Esophagus muscularis mucosa (tissue), 4 donors: ENCODE measurements around the gene IL6. TPM values are rescaled to one million over a fixed set of nuclear protein-coding genes. Genes with fewer than 3 reads are reported as not detected.

Experiments
- DNase-seq: peaks from one replicate; pipeline ENCODE4 v3.0.0-alpha.2; 2017; ENCODE audit errors: extremely low spot score
- H3K27ac ChIP-seq, 4 donors: fragments of 200-600 bp; sonication (generic); replicated peaks in 1 of 4; 1 replicate in 3 of 4; 2 replicates in 1 of 4; pipeline ENCODE4 v1.5.1; 2016 to 2019; ENCODE audit warnings: mild to moderate bottlenecking in 1 of 4
- H3K27me3 ChIP-seq, 4 donors: fragments of 200-600 bp; sonication (generic); one replicate each; pipeline versions ENCODE4 v1.5.1 to v1.6.0; 2016 to 2019
- H3K36me3 ChIP-seq, 4 donors: fragments of 200-600 bp; sonication (generic); one replicate each; pipeline ENCODE4 v1.5.1; 2016 to 2019
- H3K4me1 ChIP-seq, 4 donors: fragments of 200-600 bp; sonication (generic); one replicate each; pipeline ENCODE4 v1.5.1; 2016 to 2019
- H3K4me3 ChIP-seq, 4 donors: fragments of 200-600 bp; sonication (generic); 1 replicate in 2 of 4; 2 replicates in 2 of 4; pipeline ENCODE4 v1.5.1; 2016 to 2019; ENCODE audit warnings: mild to moderate bottlenecking in 4 of 4, moderate library complexity in 1 of 4
- H3K9me3 ChIP-seq, 4 donors: fragments of 200-600 bp; sonication (generic); 1 replicate in 3 of 4; 2 replicates in 1 of 4; pipeline ENCODE4 v1.5.1; 2016 to 2019
- CTCF ChIP-seq, 3 experiments: fragments of 200-600 bp in 2 of 3; fragments of 450-650 bp in 1 of 3; sonication (generic) in 2 of 3; IDR thresholded peaks; one replicate each; pipeline ENCODE4 v1.5.1; 2017 to 2019; ENCODE audit warnings: antibody characterized with exemption in 3 of 3, mild to moderate bottlenecking in 2 of 3, moderate library complexity in 1 of 3
- EP300 ChIP-seq: sonication (generic); formaldehyde crosslinking; IDR thresholded peaks from one replicate; pipeline ENCODE4 v1.6.1; 2017; ENCODE audit warnings: antibody characterized with exemption
- POLR2A ChIP-seq: fragments of 450-650 bp; IDR thresholded peaks from one replicate; pipeline ENCODE4 v1.6.1; 2017; ENCODE audit warnings: antibody characterized with exemption, moderate library complexity, mild to moderate bottlenecking, low read depth
- POLR2AphosphoS5 ChIP-seq, 2 donors: sonication (generic); formaldehyde crosslinking; IDR thresholded peaks; one replicate each; pipeline ENCODE4 v1.6.1; 2017; ENCODE audit warnings: antibody characterized with exemption in 2 of 2
- WGBS: methylation state at CpG from one replicate; pipeline ENCODE4 v1.1.5; 2018; 5-methylcytosine and 5-hydroxymethylcytosine counted together
- intact Hi-C: fragments of 100-400 bp; cut with DNase I; formaldehyde crosslinking; loops from one replicate; pipeline ENCODE4 v1.15.1; 2023
- total RNA-seq, 4 donors: library from RNA; depleted of rRNA; stranded (reverse); fragments of >200 nt; gene quantifications; one replicate each; pipeline versions ENCODE4 v1.1.0 to v1.2.1, GENCODE V29; 2016

IL6 gene
- total RNA-seq, 4 donors from 2014 or later: 0.83 to 51.4 (median 3.4) TPM

GRCh38 chr7:22730066-22730710 lies 3.2 kb downstream of the IL6 start:
- intact Hi-C loops: no loop called here
- 45% methylated on average over 2 of the region's 2 CpGs for WGBS

GRCh38 chr7:22730921-22731654 lies 4.1 kb downstream of the IL6 start:
- Histone ChIP-seq H3K9me3 (peaks cover 0 to under 1% (median 0%) of the 10 kb centered on the region in 4 donors), H3K27me3 (no peaks in the 10 kb centered on the region), H3K36me3 (no peaks in the 10 kb centered on the region), H3K4me1 (peaks cover 22 to 40% (median 38%) of the 10 kb centered on the region in 4 donors), H3K27ac (peak overlapping the region in 2 of 4 donors; percentile 4 to 32), H3K4me3 (peak overlapping the region in 3 of 4 donors; percentile 3 to 34 (median 11))
- TF ChIP-seq POLR2A (no peak), POLR2AphosphoS5 (IDR thresholded peaks at IDR 0.05) (peak in 1 of 2 donors; percentile 9)
- 58% methylated on average over 5 of the region's 5 CpGs for WGBS
- intact Hi-C loops: no loop called here
- DNase-seq: no peak

More at GRCh38 chr7:22730066-22730710, 3.2 kb downstream of the IL6 start:
- TF ChIP-seq POLR2A (no peak), EP300 (no peak), CTCF (IDR thresholded peaks at IDR 0.05) (no peak), POLR2AphosphoS5 (IDR thresholded peaks at IDR 0.05) (no peak)
- no peak overlapping the region for H3K4me3 ChIP-seq
- DNase-seq: no peak
- no peak overlapping the region for H3K27ac ChIP-seq
- H3K4me1 ChIP-seq: peaks cover 31 to 49% (median 47%) of the 10 kb centered on the region in 4 donors
- H3K9me3 ChIP-seq: no peaks in the 10 kb centered on the region
- no peaks in the 10 kb centered on the region for H3K36me3 ChIP-seq
- no peaks in the 10 kb centered on the region for H3K27me3 ChIP-seq

- intact Hi-C loops: no loop called here
- H3K27ac ChIP-seq: no peak overlapping the region
- no peak for DNase-seq
- no peaks in the 10 kb centered on the region for H3K27me3 ChIP-seq
- TF ChIP-seq POLR2A (no peak), POLR2AphosphoS5 (IDR thresholded peaks at IDR 0.05) (no peak), CTCF (IDR thresholded peaks at IDR 0.05) (no peak), EP300 (no peak)
- H3K36me3 ChIP-seq: no peaks in the 10 kb centered on the region
- 74% methylated on average over 2 of the region's 2 CpGs for WGBS
- peaks cover 15 to 33% (median 31%) of the 10 kb centered on the region in 4 donors for H3K4me1 ChIP-seq
- peaks cover 0 to 7% (median 0%) of the 10 kb centered on the region in 4 donors for H3K9me3 ChIP-seq
- H3K4me3 ChIP-seq: no peak overlapping the region
Observed at GRCh38 chr7:22731766-22732165, 4.8 kb downstream of the IL6 start.

DNA sequence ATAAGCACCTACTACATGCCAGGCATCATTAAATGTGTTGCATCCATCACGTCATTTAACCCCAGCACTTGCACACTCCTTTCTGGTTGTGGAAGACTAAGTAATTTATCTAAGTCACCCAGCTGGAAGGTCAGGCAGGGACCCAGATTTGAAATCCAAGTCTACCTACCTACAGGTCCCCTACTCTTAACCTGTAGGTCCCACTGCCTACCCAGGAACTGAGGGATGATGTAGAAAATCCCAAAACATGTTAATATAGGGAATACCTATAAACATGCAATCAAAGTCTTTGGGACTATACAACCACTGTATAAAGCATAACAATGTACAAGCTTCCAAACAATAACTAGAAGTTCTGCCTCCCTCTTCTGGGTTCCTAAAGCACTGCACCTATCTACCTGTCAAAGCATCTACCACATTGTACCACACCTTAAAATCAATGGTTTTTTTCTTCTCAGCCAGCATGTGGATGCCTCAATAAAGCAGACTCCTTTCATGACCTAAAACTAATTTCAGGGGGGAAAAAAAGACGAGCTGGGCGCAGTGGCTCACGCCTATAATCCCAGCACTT lies 5.6 kb downstream of the IL6 start:
- Histone ChIP-seq H3K9me3 (peaks cover 0 to 10% (median 0%) of the 10 kb centered on the region in 4 donors), H3K36me3 (no peaks in the 10 kb centered on the region), H3K4me3 (no peak overlapping the region), H3K27ac (no peak overlapping the region), H3K4me1 (peaks cover 6 to 24% (median 22%) of the 10 kb centered on the region in 4 donors), H3K27me3 (no peaks in the 10 kb centered on the region)
- DNase-seq: no peak
- 65% methylated on average over 4 of the region's 4 CpGs for WGBS
- intact Hi-C loops: no loop called here
- TF ChIP-seq POLR2AphosphoS5 (IDR thresholded peaks at IDR 0.05): no peak
- TF ChIP-seq EP300: no peak
- peak; percentile 27 to 28 (median 27) for TF ChIP-seq CTCF (IDR thresholded peaks at IDR 0.05)
- TF ChIP-seq POLR2A: no peak

- intact Hi-C loops: no loop called here
- Histone ChIP-seq H3K4me3 (no peak overlapping the region), H3K9me3 (peaks cover 0 to 10% (median 0%) of the 10 kb centered on the region in 4 donors), H3K27ac (no peak overlapping the region), H3K27me3 (no peaks in the 10 kb centered on the region), H3K36me3 (no peaks in the 10 kb centered on the region), H3K4me1 (peaks cover 0 to 13% (median 11%) of the 10 kb centered on the region in 4 donors)
- WGBS: 82% methylated on average over 6 of the region's 6 CpGs
- TF ChIP-seq POLR2A (no peak), EP300 (no peak), CTCF (IDR thresholded peaks at IDR 0.05) (no peak), POLR2AphosphoS5 (IDR thresholded peaks at IDR 0.05) (no peak)
- no peak for DNase-seq
Observed at GRCh38 chr7:22733761-22734160, 6.8 kb downstream of the IL6 start.
